NB4 (cell line): Measurements from ENCODE around the gene TUBB2B.

Source experiments
- CTCF ChIP-seq: IDR thresholded peaks from one replicate; pipeline ENCODE4 v1.5.1; 2012; ENCODE audit warnings: low read depth, low read length
- MAX ChIP-seq: IDR thresholded peaks from 2 replicates; pipeline ENCODE4 v1.6.1; 2011; ENCODE audit warnings: low read depth, low read length
- POLR2A ChIP-seq: IDR thresholded peaks from 2 replicates; pipeline ENCODE4 v1.6.1; 2011; ENCODE audit warnings: mild to moderate bottlenecking; ENCODE audit not compliant: insufficient read length; ENCODE audit errors: extremely low read depth

- TF ChIP-seq CTCF (no peak), POLR2A (no peak), MAX (no peak)
Measured at GRCh38 chr6:3194535-3195419, 32.7 kb downstream of the TUBB2B start.
